ENCODE results near the gene RNF5.
A peak's percentile ranks its signal among the peaks of the same experiment; 100 is the strongest.
"Not testable (repeated sequence)": the region's sequence is repeated elsewhere in the genome, so short reads cannot be mapped to it uniquely, and the experiment has no call there.

Gene RNF5

GRCh38 chr6:32190911-32191677 lies 12.9 kb downstream of the RNF5 start:
- DNase-seq, result no peak

GRCh38 chr6:32191696-32192607 lies 13.7 kb downstream of the RNF5 start:
- no peak for DNase-seq

- no peak for DNase-seq
Observed at GRCh38 chr6:32192608-32193039, 14.4 kb downstream of the RNF5 start, which contains the start of gene GPSM3. GPSM3 (minus strand) TSS chr6:32192643; CDS start chr6:32192513, 130 bp downstream.

GRCh38 chr6:32193096-32193495 lies 14.9 kb downstream of the RNF5 start:
- not testable (repeated sequence) for DNase-seq

GRCh38 chr6:32194388-32194787 lies 16.2 kb downstream of the RNF5 start:
- DNase-seq, result no peak

GRCh38 chr6:32194825-32195651 lies 16.8 kb downstream of the RNF5 start:
- DNase-seq, result peak; percentile 23

GRCh38 chr6:32195652-32195901 lies 17.4 kb downstream of the RNF5 start:
- peak; percentile 99 for DNase-seq

GRCh38 chr6:32195902-32196681 lies 17.9 kb downstream of the RNF5 start:
- peak; percentile 48 for DNase-seq

- no peak for DNase-seq
Observed at GRCh38 chr6:32196682-32197616, 18.7 kb downstream of the RNF5 start.

GRCh38 chr6:32198345-32198696 lies 20.1 kb downstream of the RNF5 start:
- no peak for DNase-seq

- DNase-seq, result no peak
Observed at GRCh38 chr6:32198866-32199265, 20.7 kb downstream of the RNF5 start.

- DNase-seq, result no peak
Observed at GRCh38 chr6:32200711-32201475, 22.7 kb downstream of the RNF5 start.

- DNase-seq, result no peak
Observed at GRCh38 chr6:32202186-32202585, 24.0 kb downstream of the RNF5 start.

- no peak for DNase-seq
Observed at GRCh38 chr6:32203426-32204267, 25.4 kb downstream of the RNF5 start.

GRCh38 chr6:32204268-32204715 lies 26.1 kb downstream of the RNF5 start:
- DNase-seq, result no peak

GRCh38 chr6:32208996-32209395 lies 30.8 kb downstream of the RNF5 start:
- DNase-seq, result no peak

- DNase-seq, result no peak
Observed at GRCh38 chr6:32210191-32210601, 32.0 kb downstream of the RNF5 start.

GRCh38 chr6:32211432-32211831 lies 33.2 kb downstream of the RNF5 start:
- DNase-seq, result not testable (repeated sequence)

GRCh38 chr6:32212076-32212760 lies 34.0 kb downstream of the RNF5 start:
- DNase-seq, result no peak
